ENCODE data around the gene VSIR. TPM values are rescaled to one million over a fixed set of nuclear protein-coding genes. Genes with fewer than 3 reads are reported as not detected.

Gene VSIR
- total RNA-seq, 1 donor from 2014 or later = 21.4 TPM

DNA sequence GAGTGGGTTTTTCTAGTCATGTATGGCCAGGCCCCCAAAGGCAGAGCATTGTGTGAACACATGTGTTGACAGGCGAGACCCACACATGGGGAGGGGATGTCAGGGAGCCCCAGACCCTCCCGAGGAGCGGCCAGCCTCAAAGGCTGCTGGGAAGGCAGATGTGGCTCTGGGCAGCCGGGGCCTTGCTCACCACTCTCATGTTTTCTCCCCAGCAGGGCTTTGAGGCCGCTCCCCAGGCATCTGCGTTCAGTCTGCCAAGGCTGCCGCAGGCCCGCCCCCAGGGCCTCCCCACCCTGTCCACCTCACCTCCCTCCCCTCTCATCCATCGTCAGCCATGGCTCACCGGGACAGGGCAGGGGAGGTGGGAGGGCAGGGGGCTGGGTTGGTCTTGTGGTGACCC lies 16.6 kb upstream of the VSIR start:
- intact Hi-C loops (cut with micrococcal nuclease) = loop anchor here (2.0 kb wide), 1 partner anchor 17 kb away; the partner anchor contains the start of gene VSIR
- no peak for ATAC-seq (ENCODE audit: low read depth)
- Mint-ChIP-seq H3K36me3 (ENCODE audit: low read depth) (no peaks in the 10 kb centered on the region), H3K4me3 (no peak overlapping the region), H3K27ac (no peak overlapping the region), H3K27me3 (no peaks in the 10 kb centered on the region), H3K4me1 (peaks cover 19% of the 10 kb centered on the region), H3K9me3 (no peaks in the 10 kb centered on the region)
- CTCF ChIA-PET = interaction anchor here (0.8 kb wide), 1 partner anchor 16 kb away, joined by 4 read pairs; no protein-coding TSS in a partner anchor
- POLR2A ChIA-PET = no interaction called here
- TF ChIP-seq, protein P1, sequence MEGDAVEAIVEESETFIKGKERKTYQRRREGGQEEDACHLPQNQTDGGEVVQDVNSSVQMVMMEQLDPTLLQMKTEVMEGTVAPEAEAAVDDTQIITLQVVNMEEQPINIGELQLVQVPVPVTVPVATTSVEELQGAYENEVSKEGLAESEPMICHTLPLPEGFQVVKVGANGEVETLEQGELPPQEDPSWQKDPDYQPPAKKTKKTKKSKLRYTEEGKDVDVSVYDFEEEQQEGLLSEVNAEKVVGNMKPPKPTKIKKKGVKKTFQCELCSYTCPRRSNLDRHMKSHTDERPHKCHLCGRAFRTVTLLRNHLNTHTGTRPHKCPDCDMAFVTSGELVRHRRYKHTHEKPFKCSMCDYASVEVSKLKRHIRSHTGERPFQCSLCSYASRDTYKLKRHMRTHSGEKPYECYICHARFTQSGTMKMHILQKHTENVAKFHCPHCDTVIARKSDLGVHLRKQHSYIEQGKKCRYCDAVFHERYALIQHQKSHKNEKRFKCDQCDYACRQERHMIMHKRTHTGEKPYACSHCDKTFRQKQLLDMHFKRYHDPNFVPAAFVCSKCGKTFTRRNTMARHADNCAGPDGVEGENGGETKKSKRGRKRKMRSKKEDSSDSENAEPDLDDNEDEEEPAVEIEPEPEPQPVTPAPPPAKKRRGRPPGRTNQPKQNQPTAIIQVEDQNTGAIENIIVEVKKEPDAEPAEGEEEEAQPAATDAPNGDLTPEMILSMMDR (IDR thresholded peaks at IDR 0.05) = no peak
- DNase-seq = no peak

DNA sequence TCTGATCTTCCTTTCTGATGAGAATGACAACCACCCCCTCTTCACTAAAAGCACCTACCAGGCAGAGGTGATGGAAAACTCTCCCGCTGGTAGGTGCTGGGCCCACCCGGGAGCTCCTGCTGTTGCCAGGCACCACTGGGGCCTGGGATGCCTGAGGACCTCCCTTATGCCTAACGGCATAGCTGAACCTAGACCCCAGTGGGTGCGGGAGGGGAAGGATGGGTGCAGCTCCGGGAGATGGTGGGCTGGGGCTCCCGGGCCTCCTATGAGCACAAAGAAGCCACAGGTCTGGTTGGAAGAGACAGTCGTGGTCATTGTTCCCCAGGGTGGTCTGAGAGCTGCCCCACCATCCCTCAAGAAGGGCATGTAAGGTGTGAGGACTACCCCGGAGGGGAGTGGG lies 15.6 kb upstream of the VSIR start:
- CTCF ChIA-PET = no interaction called here
- H3K27me3 Mint-ChIP-seq = no peaks in the 10 kb centered on the region
- H3K27ac Mint-ChIP-seq = no peak overlapping the region
- H3K4me3 Mint-ChIP-seq = no peak overlapping the region
- TF ChIP-seq, protein P1 (IDR thresholded peaks at IDR 0.05) = no peak
- DNase-seq (no peak), ATAC-seq (ENCODE audit: low read depth) (no peak)
- peaks cover 19% of the 10 kb centered on the region for H3K4me1 Mint-ChIP-seq
- POLR2A ChIA-PET = no interaction called here
- no peaks in the 10 kb centered on the region for H3K9me3 Mint-ChIP-seq
- H3K36me3 Mint-ChIP-seq (ENCODE audit: low read depth) = no peaks in the 10 kb centered on the region
- intact Hi-C loops (cut with micrococcal nuclease) = no loop called here

DNA sequence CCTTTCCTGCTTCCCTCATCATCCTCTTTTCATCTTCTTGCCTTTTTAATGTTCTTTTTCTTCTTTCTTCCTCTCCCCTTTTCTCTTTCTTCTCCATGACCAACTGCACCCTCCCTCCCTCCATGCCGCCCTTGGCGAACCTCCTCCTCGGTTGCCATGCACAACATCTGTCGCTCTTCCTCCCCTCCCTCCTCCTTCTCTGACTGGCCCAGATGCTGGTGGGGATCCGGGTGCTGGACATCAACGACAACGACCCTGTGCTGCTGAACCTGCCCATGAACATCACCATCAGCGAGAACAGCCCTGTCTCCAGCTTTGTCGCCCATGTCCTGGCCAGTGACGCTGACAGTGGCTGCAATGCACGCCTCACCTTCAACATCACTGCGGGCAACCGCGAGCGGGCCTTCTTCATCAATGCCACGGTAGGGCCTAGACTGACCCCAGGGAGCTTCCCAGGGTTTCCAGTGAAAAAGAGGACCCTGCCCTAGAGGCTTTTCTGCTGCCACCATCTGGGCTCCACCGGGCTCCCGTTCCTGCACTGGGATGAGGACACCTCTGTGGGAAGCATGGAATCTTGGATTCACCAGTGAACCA lies 11.5 kb upstream of the VSIR start:
- ChIA-PET POLR2A (interaction anchor here (0.6 kb wide), 2 partner anchors 120 to 463 kb away, joined by 3 to 4 read pairs; no protein-coding TSS in a partner anchor), CTCF (no interaction called here)
- no peaks in the 10 kb centered on the region for H3K36me3 Mint-ChIP-seq (ENCODE audit: low read depth)
- no peaks in the 10 kb centered on the region for H3K27me3 Mint-ChIP-seq
- H3K4me1 Mint-ChIP-seq = peaks cover 7% of the 10 kb centered on the region
- intact Hi-C loops (cut with micrococcal nuclease) = no loop called here
- no peaks in the 10 kb centered on the region for H3K9me3 Mint-ChIP-seq
- ATAC-seq (ENCODE audit: low read depth) (no peak), DNase-seq (no peak)
- H3K4me3 Mint-ChIP-seq = no peak overlapping the region
- TF ChIP-seq, protein P1 (IDR thresholded peaks at IDR 0.05) = no peak
- H3K27ac Mint-ChIP-seq = no peak overlapping the region

DNA sequence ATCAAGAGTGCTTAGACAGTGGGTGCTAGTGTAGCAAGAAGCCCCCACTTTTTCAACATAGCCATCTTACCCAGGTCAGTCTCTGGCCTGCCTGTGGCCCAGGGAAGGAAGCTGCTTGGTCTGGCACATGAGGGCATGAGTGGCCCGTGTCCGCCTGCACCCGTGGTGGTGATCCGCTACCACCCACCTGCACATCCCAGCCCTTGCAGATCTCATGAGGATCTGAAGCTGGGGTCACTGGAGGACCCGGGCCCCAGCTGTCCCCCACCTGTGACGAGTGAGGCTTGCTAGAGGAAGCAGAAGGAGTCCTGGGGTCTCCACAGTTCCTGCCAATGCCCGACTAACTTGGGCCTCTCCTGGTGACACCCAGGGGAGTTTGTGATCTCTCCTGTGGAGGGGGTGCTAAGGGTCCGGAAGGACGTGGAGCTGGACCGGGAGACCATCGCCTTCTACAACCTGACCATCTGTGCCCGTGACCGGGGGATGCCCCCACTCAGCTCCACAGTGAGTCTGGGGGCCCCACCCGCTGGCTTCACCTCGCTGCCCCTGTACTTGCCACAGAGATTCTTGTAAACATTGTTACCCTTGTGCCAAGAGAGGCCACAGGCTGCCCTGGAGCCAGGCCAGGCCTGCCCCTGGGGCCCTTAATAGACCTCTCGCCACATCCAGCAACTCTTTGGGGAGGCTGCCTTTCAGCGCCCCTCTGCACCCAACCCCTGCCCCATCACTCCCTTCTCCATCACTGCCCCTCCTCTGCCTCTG lies 10.8 kb upstream of the VSIR start:
- intact Hi-C loops (cut with micrococcal nuclease) = no loop called here
- no peaks in the 10 kb centered on the region for H3K9me3 Mint-ChIP-seq
- no peak overlapping the region for H3K27ac Mint-ChIP-seq
- H3K4me3 Mint-ChIP-seq = no peak overlapping the region
- no peak for ATAC-seq (ENCODE audit: low read depth)
- H3K27me3 Mint-ChIP-seq = no peaks in the 10 kb centered on the region
- no peak for DNase-seq
- CTCF ChIA-PET = no interaction called here
- TF ChIP-seq, protein P1 (IDR thresholded peaks at IDR 0.05) = no peak
- no peaks in the 10 kb centered on the region for H3K36me3 Mint-ChIP-seq (ENCODE audit: low read depth)
- POLR2A ChIA-PET = interaction anchor here (0.6 kb wide), 1 partner anchor 464 kb away, joined by 3 read pairs; no protein-coding TSS in a partner anchor
- peaks cover 3% of the 10 kb centered on the region for H3K4me1 Mint-ChIP-seq

DNA sequence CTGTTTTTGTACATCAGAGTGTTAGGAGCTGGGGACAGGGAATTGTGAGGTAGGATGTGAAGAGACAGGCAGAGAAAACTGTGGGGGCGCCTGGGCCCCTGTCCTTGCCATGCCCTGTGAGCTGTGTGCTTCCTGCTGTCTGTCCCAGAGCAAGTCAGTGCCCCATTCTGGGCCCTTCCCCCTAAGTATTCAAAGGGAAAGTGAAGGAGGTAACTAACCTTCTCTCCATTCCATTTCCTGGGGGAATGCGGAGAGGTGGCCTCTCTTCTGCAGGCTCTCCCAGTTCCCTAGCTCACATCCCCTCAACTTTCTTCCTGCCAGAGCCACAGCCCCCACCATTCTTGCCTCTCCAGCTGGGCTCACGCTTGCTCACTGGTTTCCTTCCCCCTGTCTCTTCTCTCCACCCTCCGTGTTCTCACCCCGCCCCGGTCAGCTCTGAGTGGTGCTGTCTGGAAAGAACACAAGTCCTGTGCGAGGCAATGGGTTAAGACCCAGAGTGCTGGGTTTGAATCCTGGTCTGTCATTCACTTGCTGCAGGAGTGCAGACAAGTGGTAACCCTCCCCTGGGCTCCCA lies 9.7 kb upstream of the VSIR start:
- Mint-ChIP-seq H3K36me3 (ENCODE audit: low read depth) (no peaks in the 10 kb centered on the region), H3K27ac (no peak overlapping the region), H3K27me3 (no peaks in the 10 kb centered on the region), H3K4me1 (peaks cover 3% of the 10 kb centered on the region), H3K4me3 (no peak overlapping the region), H3K9me3 (no peaks in the 10 kb centered on the region)
- intact Hi-C loops (cut with micrococcal nuclease) = no loop called here
- ATAC-seq (ENCODE audit: low read depth) = no peak
- POLR2A ChIA-PET = interaction anchor here (0.9 kb wide), 1 partner anchor 13 kb away, joined by 4 read pairs; no protein-coding TSS in a partner anchor
- no peak for DNase-seq
- CTCF ChIA-PET = interaction anchor here (1.1 to 1.4 kb wide), 3 partner anchors 9 to 113 kb away, joined by 3 read pairs; no protein-coding TSS in a partner anchor
- TF ChIP-seq, protein P1 (IDR thresholded peaks at IDR 0.05) = no peak

Measured in activated B cell treated with CpG ODN at 0.5 μM for 24 hours (primary cell).